Fibroblast of mammary gland (primary cell): ENCODE results near the gene UCHL3.

Source experiments
- DNase-seq: peaks from one replicate; pipeline ENCODE4 v3.0.0-alpha.2; 2010; ENCODE audit warnings: low read depth
- H3K4me3 ChIP-seq: 2 replicates; pipeline ENCODE4 v1.5.1; 2011; ENCODE audit warnings: low read depth, mild to moderate bottlenecking, low read length, moderate library complexity; ENCODE audit not compliant: control insufficient read depth
- CTCF ChIP-seq: conservative IDR thresholded peaks from 2 replicates; pipeline ENCODE4 v1.5.1; 2011; ENCODE audit warnings: low read depth, low read length, inconsistent platforms; ENCODE audit not compliant: control insufficient read depth, insufficient read depth

The UCHL3 gene

DNA sequence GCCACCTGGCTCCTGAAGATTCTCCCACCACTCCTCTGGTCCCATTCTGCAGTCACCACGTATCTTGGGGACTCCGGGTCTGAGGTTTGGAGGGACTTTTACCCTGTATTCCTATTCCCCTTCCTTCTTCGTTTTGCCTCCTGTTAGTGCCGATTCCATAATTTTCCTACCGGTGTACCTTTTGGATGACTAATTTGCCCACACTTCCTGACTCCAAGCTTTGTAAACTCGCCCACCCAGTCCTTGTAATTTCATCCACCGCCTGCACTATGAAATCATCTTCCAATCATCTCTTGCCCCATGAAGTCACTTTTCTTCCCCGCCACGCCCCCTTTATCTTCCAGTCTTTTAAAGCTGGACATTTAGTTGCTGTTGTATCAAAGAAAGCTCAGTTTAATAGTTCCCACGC, 572 bp downstream of the UCHL3 start:
- peak overlapping the region; percentile 99 for H3K4me3 ChIP-seq
- peak; percentile 77 for DNase-seq
- no peak for TF ChIP-seq CTCF

GRCh38 chr13:75554464-75554863, 4.9 kb downstream of the UCHL3 start:
- TF ChIP-seq CTCF: no peak
- no peak overlapping the region for H3K4me3 ChIP-seq
- no peak for DNase-seq

GRCh38 chr13:75554981-75555380, 5.4 kb downstream of the UCHL3 start:
- DNase-seq: peak; percentile 57
- TF ChIP-seq CTCF: no peak
- no peak overlapping the region for H3K4me3 ChIP-seq

GRCh38 chr13:75555836-75556235, 6.2 kb downstream of the UCHL3 start:
- no peak for TF ChIP-seq CTCF
- no peak for DNase-seq
- no peak overlapping the region for H3K4me3 ChIP-seq

GRCh38 chr13:75556961-75557360, 7.4 kb downstream of the UCHL3 start:
- H3K4me3 ChIP-seq: no peak overlapping the region
- DNase-seq: no peak
- TF ChIP-seq CTCF: no peak

- TF ChIP-seq CTCF: no peak
- H3K4me3 ChIP-seq: no peak overlapping the region
- DNase-seq: no peak
These were observed 8.7 kb downstream of the UCHL3 start for GRCh38 chr13:75558145-75558840.

DNA sequence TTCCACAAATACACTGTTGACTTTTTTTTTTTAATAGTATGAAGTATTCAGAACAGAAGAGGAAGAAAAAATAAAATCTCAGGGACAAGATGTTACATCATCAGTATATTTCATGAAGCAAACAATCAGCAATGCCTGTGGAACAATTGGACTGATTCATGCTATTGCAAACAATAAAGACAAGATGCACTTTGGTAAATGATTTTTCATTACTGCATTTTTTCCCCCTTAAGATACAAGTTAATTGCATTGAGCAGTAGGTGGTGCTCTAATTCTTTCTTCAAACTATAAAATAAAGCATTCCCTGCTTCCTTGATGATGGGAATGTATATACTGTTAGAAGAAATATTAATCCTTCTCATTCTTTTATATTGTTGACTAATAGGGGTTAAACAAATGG, 17.1 kb downstream of the UCHL3 start:
- peak; percentile 60 for DNase-seq
- no peak overlapping the region for H3K4me3 ChIP-seq
- TF ChIP-seq CTCF: peak; percentile 43
